NCI-H2227 (cell line): ENCODE data around the gene ATF6.

Source experiments
- DNase-seq: peaks from one replicate; lab custom pipeline; 2025; ENCODE audit not compliant: unreplicated experiment; lab: John Stamatoyannopoulos, UW

The ATF6 gene

GRCh38 chr1:161956930-161957329 is 190.8 kb downstream of the ATF6 start:
- DNase-seq = no peak

DNA sequence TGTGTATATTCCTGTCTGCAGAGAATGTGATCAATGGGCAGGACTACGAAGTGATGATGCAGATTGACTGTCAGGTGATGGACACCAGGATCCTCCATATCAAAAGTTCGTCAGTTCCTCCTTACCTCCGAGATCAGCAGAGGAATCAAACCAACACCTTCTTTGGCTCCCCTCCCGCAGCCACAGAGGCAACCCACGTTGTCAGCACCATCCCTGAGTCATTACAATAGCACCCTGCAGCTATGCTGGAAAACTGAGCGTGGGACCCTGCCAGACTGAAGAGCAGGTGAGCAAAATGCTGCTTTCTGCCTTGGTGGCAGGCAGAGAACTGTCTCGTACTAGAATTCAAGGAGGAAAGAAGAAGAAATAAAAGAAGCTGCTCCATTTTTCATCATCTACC is 192.3 kb downstream of the ATF6 start:
- DNase-seq = no peak

DNA sequence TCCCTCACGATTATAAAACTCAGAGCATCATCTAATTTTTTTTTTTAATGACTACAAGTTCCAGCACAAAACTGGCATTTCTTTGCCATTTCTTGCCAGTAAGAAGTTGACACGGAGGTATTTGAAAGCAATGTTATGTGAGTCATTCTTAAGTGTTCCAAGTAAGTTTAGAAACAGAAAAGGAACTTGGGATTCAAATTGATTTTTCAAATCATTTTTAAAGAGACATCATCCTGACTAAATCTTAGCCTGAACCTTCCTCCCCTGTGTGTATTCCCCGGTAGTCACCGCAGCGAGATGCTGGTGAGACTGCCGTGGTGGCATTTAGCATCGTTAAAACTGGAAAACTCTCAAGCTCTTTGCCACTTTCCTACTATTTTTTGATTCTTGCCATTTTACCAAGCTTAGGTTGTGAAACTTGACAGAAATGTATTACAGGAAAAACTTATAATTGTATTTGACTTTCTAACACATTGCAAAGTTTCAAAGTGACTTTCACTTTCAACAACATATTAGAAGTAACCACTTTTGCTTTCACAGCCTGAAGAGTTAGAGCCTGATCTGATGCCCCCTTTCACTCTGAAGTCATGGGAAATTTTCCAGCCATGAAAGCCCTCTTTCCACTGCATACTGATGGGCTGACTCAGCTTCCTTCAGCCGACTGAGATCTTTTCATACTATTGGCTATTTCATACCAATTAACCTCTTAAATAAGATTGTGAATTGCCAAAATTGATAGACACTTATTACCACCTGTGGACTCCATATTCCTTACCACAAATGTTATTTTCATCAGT is 196.2 kb downstream of the ATF6 start:
- DNase-seq = no peak

DNA sequence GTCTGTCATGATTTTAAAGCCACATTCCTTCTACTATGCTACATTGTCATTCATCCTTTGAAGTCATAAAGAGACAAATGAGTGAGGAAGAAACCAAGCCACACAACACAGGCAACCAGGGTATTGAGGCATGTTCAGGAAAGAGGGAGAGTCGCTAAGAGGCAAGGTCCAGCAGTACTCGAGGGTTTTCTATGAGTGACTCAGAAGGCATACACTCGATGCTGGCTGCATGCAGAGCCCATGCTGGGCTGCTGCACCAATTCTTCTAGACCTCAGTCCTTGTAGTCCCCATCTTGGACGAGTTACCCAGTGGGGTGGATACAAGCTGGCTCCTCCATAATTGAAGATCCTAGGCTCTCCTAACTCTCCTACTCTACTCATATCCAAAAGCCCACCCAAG is 199.9 kb downstream of the ATF6 start:
- DNase-seq = no peak

DNA sequence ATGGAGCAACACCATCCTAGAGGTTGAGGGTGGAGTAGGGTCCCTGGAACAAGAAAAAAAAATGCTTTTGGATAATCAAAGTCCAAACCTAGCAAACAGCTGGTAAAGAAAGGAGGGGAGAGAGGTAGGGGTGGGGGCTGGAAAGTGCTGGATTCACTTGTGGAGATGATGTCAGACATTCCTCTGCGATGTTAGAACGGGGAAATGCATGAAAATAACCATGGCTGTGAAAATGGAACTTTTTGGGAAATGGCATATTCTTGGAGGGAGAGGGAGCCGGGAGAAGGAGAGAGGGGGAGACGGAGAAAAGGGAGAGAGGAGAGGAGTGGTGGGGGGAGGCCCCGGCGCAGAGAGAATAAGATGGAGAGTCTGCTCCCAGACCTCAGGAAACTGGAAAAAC is 203.9 kb downstream of the ATF6 start:
- no peak for DNase-seq

- no peak for DNase-seq
Measured at GRCh38 chr1:161970633-161971032, 204.5 kb downstream of the ATF6 start.

- DNase-seq = no peak
Measured at GRCh38 chr1:161972828-161973227, 206.7 kb downstream of the ATF6 start.

DNA sequence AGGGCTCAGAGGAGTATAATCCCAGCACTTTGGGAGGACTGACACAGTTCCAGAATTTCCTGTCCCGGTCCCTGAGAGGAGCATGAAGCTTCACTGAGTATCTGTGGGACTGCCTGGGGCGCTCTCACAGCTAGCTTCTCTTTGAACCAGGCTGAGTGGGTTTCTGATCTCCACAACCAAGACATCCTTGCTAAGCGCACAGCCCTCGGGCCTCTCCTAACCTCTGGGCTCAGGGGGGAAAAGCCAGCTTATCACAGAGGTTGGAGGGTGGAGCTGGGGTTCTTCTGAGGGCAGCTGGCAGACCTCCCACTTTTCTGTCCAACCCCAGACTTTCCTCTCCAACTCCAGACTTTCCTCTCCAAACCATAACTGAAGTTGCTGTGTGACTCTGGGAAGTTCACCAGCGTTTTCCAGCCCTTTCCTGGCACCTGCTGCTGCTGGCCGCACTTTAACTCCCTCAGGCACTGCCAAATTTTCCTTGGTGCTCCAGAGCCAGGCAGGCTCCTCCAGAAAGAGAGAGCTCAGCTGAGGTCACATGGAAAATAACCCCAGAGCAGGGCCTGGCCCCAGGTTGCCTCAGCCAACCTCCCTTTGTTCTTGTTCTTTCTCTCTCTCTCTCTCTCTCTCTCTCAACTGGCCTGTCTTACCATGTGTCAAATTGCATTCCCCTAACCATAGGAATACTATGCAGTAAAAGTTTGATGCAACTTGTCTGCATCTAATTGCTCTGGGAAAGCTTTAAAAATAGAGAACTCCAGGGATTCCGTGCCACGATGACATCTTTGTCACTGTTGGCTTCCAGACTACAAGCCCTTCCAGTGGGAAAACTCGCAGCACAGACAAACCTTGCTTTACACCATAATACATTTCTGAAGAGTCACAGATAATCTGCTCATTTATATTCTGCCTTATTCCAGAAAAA is 208.1 kb downstream of the ATF6 start:
- DNase-seq = no peak

GRCh38 chr1:161978011-161978790 is 212.1 kb downstream of the ATF6 start:
- DNase-seq = no peak

DNA sequence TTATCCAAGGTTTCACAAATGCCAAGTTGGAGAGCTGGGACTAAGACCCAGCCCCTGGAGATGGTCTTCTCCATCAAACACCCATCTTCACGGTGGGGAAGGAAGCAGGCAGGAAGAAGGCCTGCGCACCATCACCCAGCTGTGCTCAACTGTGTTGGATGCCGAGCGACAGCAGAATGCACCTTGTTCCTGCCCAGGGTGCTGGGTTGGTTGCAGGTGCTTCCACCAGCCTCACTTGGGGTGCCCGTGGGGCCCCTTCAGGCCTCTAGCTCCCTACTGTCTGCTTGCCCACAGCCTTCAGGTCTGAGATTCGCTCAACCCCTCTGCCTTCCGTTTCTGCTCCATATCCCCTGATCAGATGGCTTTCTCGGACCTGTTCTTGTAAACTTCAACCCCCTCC is 215.0 kb downstream of the ATF6 start:
- DNase-seq = no peak

DNA sequence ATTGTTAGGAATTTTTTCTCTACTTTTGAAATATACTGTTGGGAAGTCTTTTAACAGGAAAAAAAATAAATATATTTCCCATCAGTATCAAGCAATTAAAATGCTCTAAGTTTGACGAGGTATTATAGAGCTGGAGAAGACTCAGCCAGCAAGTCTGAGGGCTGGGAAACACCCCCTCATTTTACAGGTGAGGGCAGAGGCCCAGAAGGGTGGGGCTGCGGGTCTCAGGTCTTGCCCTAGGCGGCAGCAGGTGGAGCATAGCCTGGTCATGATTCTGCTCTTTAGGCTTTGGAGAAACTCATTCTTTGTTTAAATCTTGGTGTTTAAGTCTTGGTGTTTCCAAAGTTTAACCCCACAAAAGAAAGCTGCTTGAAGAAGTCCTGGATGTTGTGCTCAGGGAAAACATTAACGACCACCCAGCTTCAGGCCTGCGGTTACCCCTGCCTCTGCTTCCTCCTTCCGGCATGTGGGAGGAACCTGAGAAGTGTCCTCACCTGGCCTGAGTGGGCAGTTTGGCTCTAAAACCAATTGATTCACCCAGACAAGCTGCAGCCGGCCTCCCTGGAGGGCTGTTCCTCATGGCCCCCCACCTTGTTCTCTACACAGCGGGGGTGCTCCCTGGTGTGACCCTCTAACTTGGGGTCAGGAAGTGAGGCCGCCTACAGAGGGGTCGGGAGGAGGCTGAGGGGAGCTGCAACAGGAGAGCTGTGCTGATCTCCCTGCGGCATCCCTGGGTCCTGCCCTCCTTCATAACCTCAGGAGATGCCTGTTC is 215.8 kb downstream of the ATF6 start:
- no peak for DNase-seq

DNA sequence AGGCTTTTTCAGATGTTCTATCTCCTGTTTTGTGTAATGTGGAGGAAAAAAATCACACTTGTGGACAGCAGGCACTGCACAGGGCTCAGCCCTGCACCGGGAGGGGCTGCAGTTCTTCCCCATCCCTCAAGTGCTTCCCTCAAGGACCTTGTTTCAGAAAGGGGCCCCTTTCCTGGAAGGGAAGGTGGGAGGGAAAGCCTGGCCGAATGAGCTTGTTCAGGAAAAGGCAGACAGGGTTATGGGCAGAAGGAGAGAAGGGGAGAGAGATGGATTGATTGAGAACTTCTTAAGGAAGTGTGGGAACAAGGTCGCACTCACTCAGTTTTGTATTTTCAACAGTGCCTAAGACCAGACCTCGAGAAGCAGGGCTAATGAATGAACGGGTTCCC is 216.4 kb downstream of the ATF6 start:
- DNase-seq = no peak

DNA sequence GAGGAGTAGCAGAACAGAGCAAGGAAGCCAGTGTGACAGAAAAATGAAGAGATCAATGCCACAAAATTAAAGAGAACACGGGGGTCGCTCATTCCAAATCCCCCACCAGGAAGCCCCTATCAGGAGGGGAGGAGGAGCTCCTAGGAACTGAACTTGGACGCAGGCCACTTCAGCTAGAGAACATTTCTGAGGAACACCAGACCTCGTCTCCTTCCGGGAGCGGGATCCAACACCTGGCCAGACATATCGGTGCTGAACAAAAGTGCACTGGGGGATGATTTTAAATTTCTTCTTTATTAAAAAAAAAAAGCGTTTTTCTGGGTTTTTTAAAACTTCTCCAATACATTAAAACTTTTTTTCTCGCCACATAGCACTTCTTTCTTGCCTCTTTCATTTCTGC is 216.8 kb downstream of the ATF6 start:
- DNase-seq = no peak

DNA sequence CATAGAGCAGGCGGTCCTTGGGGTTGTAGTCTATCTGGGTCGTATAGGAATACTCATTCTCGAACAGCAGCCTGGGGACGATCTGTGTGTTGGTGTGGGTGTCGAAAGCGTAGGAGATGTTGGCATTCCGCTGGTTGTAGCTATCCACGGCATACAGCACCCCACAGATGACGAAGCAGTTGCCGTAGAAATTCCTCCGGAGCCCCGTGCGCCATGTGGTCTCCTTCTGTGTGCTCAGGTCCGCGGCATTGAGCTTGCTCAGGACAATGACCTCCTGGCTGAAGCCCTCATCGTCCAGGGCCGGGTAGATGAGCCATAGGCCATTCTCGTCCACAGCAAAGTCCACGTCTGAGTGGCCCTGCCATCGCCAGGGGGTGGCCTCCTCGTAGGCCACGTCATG is 217.6 kb downstream of the ATF6 start:
- DNase-seq = no peak

DNA sequence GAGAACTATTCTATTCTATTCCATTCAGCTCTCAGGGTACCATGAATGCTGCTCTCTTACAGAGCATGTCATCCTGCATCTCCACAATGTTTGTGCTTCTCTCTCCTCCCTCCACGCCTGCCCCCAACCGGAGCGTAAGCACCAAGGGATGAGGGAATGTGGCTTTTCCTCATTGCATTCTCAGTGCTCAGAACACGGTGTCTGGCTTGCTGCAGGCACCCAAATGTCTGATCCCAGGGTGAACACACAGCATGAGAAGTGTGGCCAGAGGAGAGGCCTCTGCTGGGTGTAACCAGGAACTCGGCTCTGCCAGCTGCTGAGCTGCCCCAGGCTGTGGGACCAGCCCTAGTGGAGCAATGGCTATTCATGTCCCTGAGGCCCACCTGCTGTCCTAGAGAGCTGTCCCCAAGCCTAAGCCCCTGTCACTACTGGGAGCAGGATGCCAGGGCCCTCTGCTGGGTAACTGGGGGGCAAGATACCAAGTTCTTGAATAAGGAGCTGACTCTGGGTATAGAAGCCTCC is 219.2 kb downstream of the ATF6 start:
- DNase-seq = no peak

DNA sequence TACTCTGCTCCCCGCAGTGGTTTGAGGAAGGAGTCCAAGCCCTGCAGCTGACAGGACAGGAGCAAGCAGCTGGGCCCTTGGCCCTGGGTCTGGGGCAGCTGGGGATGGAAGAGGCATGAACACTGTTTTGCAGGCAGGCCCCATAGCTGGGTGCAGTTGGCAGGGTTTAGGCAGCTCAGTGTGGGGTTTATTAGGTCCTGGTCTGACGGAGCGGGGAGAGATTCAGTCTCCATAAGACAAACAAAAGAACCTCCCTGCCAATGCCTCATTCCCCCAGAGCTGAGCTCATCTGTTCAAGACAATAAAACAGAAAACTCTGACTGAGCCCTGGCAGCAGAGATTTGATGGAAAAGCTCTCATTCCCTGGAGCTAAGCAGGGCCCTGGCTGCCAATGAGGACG is 220.2 kb downstream of the ATF6 start:
- no peak for DNase-seq

DNA sequence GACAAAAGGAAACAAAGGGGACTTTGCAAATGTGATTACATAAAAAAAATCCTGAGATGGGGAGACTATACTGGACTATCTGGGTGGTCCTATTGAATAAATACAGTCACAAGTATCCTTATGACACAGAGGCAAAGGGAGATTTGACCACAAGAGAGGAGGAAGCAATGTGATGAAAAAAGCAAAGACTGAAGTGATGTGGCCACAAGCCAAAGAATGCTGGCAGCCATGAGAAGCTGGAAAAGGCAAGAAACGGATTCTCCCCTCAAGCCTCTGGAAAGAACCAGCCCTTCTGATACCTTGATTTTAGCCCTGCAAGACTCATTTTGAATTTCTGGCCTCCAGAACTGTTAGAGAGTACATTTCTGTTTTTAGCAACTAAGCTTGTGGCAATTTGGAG is 221.2 kb downstream of the ATF6 start:
- no peak for DNase-seq

DNA sequence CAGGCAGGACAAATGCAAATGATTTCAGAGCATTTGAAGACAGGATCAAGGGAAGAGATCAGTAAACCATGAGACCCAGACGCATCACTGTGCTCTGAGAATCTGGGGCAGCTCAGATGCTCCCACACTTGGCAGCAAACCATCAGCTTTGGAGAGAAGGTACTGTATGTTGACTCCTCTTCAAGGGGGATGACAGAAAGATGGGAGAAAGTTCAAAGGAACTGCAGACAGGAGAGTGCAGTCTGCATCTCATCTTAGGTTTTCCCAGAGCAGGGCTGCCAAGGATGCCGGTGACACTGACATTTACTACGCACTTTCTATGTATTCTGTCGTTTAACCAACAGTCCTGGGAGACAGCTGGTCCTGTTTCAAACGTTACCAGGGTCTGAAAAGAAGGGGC is 221.8 kb downstream of the ATF6 start:
- DNase-seq = no peak

DNA sequence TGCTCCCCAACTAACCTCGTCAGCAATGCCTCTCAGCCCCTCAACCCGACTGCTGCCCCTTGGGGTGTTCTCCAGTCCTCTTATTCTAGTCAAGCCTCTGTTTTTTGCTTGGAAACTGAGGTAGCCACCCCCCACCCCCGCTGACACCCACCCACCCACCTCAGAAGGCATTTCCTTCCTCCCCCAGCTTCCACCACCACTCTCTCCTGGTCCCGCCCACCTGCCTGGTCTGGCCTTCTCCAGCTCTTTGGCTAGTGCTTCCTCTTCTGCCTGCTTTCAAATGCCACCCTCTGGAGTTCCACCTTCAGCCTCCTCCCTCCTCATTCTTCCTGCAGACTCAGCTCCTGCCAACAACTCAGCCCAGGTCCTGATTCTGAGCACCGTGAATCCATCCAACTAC is 222.3 kb downstream of the ATF6 start:
- no peak for DNase-seq

DNA sequence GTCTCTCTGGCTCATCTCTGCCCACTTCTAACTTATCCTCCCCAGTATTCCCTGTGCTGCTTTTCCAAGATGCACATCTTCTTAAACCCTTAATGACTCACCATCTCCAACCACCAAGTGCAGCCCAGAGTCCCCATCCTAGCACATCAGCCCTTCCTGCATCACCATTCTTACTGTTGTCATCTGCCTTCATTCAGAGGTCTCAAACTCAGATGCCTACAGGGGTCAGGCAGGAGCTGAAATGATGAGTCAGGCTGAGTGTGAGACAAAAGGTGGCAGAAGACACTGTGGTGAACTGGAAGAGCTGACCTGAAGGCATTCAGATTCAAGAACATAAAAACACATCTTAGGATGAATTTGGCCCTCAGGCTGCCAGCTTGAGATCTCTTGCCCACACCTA is 223.0 kb downstream of the ATF6 start:
- no peak for DNase-seq

DNA sequence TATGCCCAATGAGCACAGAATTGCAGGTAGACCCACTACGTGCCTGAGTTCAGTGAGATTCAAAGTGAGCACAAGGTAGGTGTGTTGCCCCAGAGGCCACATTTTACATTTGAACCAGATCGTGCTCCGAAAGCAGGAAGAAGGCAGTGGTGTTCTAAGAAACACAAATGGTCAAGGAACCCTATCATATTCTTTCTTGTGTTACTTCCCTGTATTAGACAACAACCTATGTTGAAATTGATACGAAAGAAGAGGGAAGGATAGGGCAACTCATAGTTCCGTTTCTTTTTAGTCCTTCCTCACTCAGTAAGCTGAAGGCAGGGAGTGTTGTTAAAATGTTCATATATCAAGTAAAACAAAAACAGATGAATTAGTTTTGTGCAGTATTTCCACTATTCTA is 223.7 kb downstream of the ATF6 start:
- no peak for DNase-seq
